HCT116 (cell line): ENCODE data around the gene PTBP3. TPM values are rescaled to one million over a fixed set of nuclear protein-coding genes. Genes with fewer than 3 reads are reported as not detected.
A peak's percentile ranks its signal among the peaks of the same experiment; 100 is the strongest.

Experiments used
- ATAC-seq: fragments of 200-7000 bp; cut with Tn5 transposase; 2 replicates; pipeline ENCODE4 v1.9.1; 2020; ENCODE audit warnings: mild to moderate bottlenecking, moderate library complexity
- BruUV-seq: library from RNA; stranded (reverse); fragments of 400-500 nt; replicated peaks from 2 replicates; lab custom pipeline; 2021; lab: Mats Ljungman, UMichigan
- CTCF ChIA-PET: fragments of 300-600 bp; sonication (Branson Sonifier 250); formaldehyde crosslinking; loops from one replicate; lab custom pipeline; 2021; ENCODE audit warnings: antibody characterized with exemption; lab: Charles Lee
- POLR2A ChIA-PET: fragments of 300-600, 350-600 bp; sonication (Branson Sonifier 250); formaldehyde crosslinking; loops from one replicate; lab custom pipeline; 2021; ENCODE audit warnings: antibody characterized with exemption; lab: Charles Lee
- RAD21 ChIA-PET, 2 experiments: fragments of 300-600 bp; sonication (Branson Sonifier 250); formaldehyde crosslinking; loops; one replicate each; lab custom pipeline; 2023; ENCODE audit warnings: low total read pairs in 2 of 2; ENCODE audit not compliant: uncharacterized antibody in 2 of 2, unreplicated experiment in 2 of 2, low non-redundant PET in 1 of 2; lab: Charles Lee
- DNase-seq: peaks from one replicate; pipeline ENCODE4 v3.0.0-alpha.2; 2010; ENCODE audit warnings: low read depth, low spot score
- H2AFZ ChIP-seq: fragments of 200-600 bp; shearing (Covaris generic), sonication (generic); 2 replicates; pipeline ENCODE4 v1.6.1; 2017; ENCODE audit warnings: low read depth, mixed run types, mixed read lengths, antibody characterized with exemption, low read length; ENCODE audit not compliant: poor library complexity, severe bottlenecking
- H3K27ac ChIP-seq: 2 replicates; pipeline ENCODE4 v1.5.1; 2012; ENCODE audit warnings: low read depth, low read length
- H3K27me3 ChIP-seq: fragments of 200-600 bp; sonication (generic); 2 replicates; pipeline ENCODE4 v1.6.1; 2016; ENCODE audit warnings: mixed run types, low read length, mixed read lengths; ENCODE audit not compliant: insufficient read depth
- H3K36me3 ChIP-seq, 2 experiments: fragments of 200-500 bp in 1 of 2; fragments of 200-600 bp in 1 of 2; sonication (Bioruptor generic) in 1 of 2; sonication (generic) in 1 of 2; 2 replicates each; pipeline versions ENCODE4 v1.5.1 to v1.6.1; 2014 to 2016; ENCODE audit warnings: low read length in 2 of 2, inconsistent platforms in 1 of 2, mixed read lengths in 1 of 2, mixed run types in 1 of 2; ENCODE audit not compliant: insufficient read depth in 2 of 2, control insufficient read depth in 1 of 2
- H3K4me1 ChIP-seq, 2 experiments: fragments of 200-600 bp in 1 of 2; sonication (generic) in 1 of 2; 2 replicates each; pipeline versions ENCODE4 v1.5.1 to v1.6.1; 2012 to 2017; ENCODE audit warnings: low read length in 2 of 2, inconsistent platforms in 1 of 2, mild to moderate bottlenecking in 1 of 2, mixed read lengths in 1 of 2, mixed run types in 1 of 2, moderate library complexity in 1 of 2; ENCODE audit not compliant: insufficient read depth in 2 of 2, control insufficient read depth in 1 of 2
- H3K4me2 ChIP-seq: fragments of 200-600 bp; sonication (generic); 2 replicates; pipeline ENCODE4 v1.6.1; 2017; ENCODE audit warnings: mixed run types, low read length, mixed read lengths
- H3K4me3 ChIP-seq, 2 experiments: fragments of 200-600 bp in 1 of 2; sonication (generic) in 1 of 2; replicated peaks in 1 of 2; 2 replicates each; pipeline ENCODE4 v1.5.1; 2011 to 2016; ENCODE audit warnings: low read length in 2 of 2, control low read depth in 1 of 2, low read depth in 1 of 2, mild to moderate bottlenecking in 1 of 2, mixed read lengths in 1 of 2, mixed run types in 1 of 2
- H3K79me2 ChIP-seq: fragments of 200-600 bp; sonication (generic); 2 replicates; pipeline ENCODE4 v1.6.1; 2017; ENCODE audit warnings: mild to moderate bottlenecking, mixed run types, low read length, moderate library complexity, mixed read lengths; ENCODE audit not compliant: insufficient read depth
- H3K9ac ChIP-seq: fragments of 200-600 bp; sonication (generic); 2 replicates; pipeline ENCODE4 v1.6.1; 2016; ENCODE audit warnings: low read length, mixed read lengths
- H3K9me2 ChIP-seq: fragments of 200-600 bp; sonication (generic), shearing (Covaris generic); 2 replicates; pipeline ENCODE4 v1.6.1; 2017; ENCODE audit warnings: mixed run types, mild to moderate bottlenecking, moderate library complexity; ENCODE audit not compliant: insufficient read depth
- H3K9me3 ChIP-seq, 2 experiments: fragments of 200-500 bp in 1 of 2; fragments of 200-600 bp in 1 of 2; sonication (Bioruptor generic) in 1 of 2; sonication (generic) in 1 of 2; 2 replicates each; pipeline ENCODE4 v1.6.1; 2014 to 2017; ENCODE audit warnings: low read length in 2 of 2, mixed read lengths in 2 of 2, inconsistent platforms in 1 of 2, low read depth in 1 of 2, mild to moderate bottlenecking in 1 of 2, mixed run types in 1 of 2, moderate library complexity in 1 of 2; ENCODE audit not compliant: control insufficient read depth in 1 of 2, insufficient read depth in 1 of 2
- H4K20me1 ChIP-seq: fragments of 200-600 bp; sonication (generic), shearing (Covaris generic); 2 replicates; pipeline ENCODE4 v1.6.1; 2017; ENCODE audit warnings: mixed run types, mild to moderate bottlenecking, moderate library complexity; ENCODE audit not compliant: insufficient read depth
- CBX3 ChIP-seq: IDR thresholded peaks from 2 replicates; pipeline ENCODE4 v1.6.1; 2012; ENCODE audit warnings: low read depth
- FOSL1 ChIP-seq: IDR thresholded peaks from 2 replicates; pipeline ENCODE4 v1.6.1; 2012; ENCODE audit warnings: low read depth
- RAD21 ChIP-seq: IDR thresholded peaks from 2 replicates; pipeline ENCODE4 v1.6.1; 2012; ENCODE audit warnings: low read depth, mild to moderate bottlenecking
- SIN3A ChIP-seq: IDR thresholded peaks from 2 replicates; pipeline ENCODE4 v1.6.1; 2012; ENCODE audit warnings: low read depth
- intact Hi-C: fragments of 100-400 bp; cut with micrococcal nuclease; formaldehyde crosslinking; loops from 2 replicates; pipeline ENCODE4 v1.10.0; 2022
- total RNA-seq: library from RNA; stranded (reverse); gene quantifications from one replicate; pipeline ENCODE4 v1.2.1, GENCODE V29; 2021; ENCODE audit not compliant: unreplicated experiment
- TF ChIP-seq, protein P1 (sequence below), 3 experiments: fragments of 200-600 bp in 1 of 3; sonication (generic) in 1 of 3; IDR thresholded peaks in 2 of 3; conservative IDR thresholded peaks in 1 of 3; 2 replicates each; pipeline ENCODE4 v1.5.1; 2012 to 2017; ENCODE audit warnings: low read depth in 2 of 3, low read length in 2 of 3, antibody characterized with exemption in 1 of 3, borderline replicate concordance in 1 of 3, control low read depth in 1 of 3, mild to moderate bottlenecking in 1 of 3, mixed read lengths in 1 of 3, mixed run types in 1 of 3, moderate library complexity in 1 of 3; ENCODE audit not compliant: insufficient read depth in 1 of 3

The PTBP3 gene
- total RNA-seq, 1 experiment from 2014 or later, result 102 TPM

DNA sequence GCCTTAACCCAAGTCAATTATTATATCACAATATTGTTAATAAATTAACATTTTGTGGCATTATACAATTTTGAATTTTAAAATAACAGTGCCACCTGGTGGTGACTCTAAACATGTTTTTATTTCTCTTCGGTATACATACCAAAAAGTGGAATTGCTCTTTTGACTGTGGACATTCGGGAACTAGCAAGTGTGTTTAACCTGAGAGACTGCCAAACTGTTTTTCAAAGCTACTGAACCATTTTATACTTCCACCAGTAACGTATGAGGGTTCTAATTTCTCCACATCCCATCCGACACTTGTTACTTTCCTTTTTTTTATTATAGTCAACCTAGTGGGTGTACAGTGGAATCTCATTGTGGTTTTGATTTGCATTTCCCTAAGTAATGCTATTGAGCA is 28.2 kb upstream of the PTBP3 start:
- ChIA-PET RAD21 (interaction anchor here in 1 of 2 experiments (3.0 kb wide), 1 partner anchor 249 kb away, joined by 10 read pairs; no protein-coding TSS in a partner anchor), POLR2A (no interaction called here), CTCF (interaction anchor here (1.2 to 4.3 kb wide), 5 partner anchors 18 to 268 kb away, joined by 3 to 57 read pairs (median 5); partner anchors contain the start of genes HSDL2 and PTBP3)
- Histone ChIP-seq H3K4me3 (no peak overlapping the region), H4K20me1 (no peaks in the 10 kb centered on the region), H3K36me3 (no peaks in the 10 kb centered on the region), H3K9ac (no peak overlapping the region), H3K4me1 (peaks cover 7 to 10% of the 10 kb centered on the region in 2 experiments; a peak in 3 of 4 replicates), H3K9me2 (no peaks in the 10 kb centered on the region), H3K27me3 (no peaks in the 10 kb centered on the region), H3K79me2 (no peaks in the 10 kb centered on the region), H3K4me2 (peak overlapping the region; percentile 30; the same call in 1 of the 2 replicates), H2AFZ (no peak overlapping the region), H3K9me3 (no peaks in the 10 kb centered on the region), H3K27ac (no peak overlapping the region)
- peak; percentile 86 for TF ChIP-seq RAD21
- TF ChIP-seq FOSL1, result 0 out of 2 replicates have a peak, but pooled peaks have one; percentile 12
- TF ChIP-seq SIN3A, result no peak
- no peak for TF ChIP-seq CBX3
- TF ChIP-seq, protein P1, sequence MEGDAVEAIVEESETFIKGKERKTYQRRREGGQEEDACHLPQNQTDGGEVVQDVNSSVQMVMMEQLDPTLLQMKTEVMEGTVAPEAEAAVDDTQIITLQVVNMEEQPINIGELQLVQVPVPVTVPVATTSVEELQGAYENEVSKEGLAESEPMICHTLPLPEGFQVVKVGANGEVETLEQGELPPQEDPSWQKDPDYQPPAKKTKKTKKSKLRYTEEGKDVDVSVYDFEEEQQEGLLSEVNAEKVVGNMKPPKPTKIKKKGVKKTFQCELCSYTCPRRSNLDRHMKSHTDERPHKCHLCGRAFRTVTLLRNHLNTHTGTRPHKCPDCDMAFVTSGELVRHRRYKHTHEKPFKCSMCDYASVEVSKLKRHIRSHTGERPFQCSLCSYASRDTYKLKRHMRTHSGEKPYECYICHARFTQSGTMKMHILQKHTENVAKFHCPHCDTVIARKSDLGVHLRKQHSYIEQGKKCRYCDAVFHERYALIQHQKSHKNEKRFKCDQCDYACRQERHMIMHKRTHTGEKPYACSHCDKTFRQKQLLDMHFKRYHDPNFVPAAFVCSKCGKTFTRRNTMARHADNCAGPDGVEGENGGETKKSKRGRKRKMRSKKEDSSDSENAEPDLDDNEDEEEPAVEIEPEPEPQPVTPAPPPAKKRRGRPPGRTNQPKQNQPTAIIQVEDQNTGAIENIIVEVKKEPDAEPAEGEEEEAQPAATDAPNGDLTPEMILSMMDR (IDR thresholded peaks at IDR 0.05 in 2 of 3, conservative IDR thresholded peaks at IDR 0.05 in 1 of 3; ENCODE audit: borderline replicate concordance in 1 of 3, insufficient read depth in 1 of 3, low read depth in 2 of 3, low read length in 2 of 3), result peak in 2 of 3 experiments; percentile 58 to 86; a peak in 4 of 6 replicates
- ATAC-seq (0 out of 2 replicates have a peak, but pooled peaks have one; percentile 50), DNase-seq (peak; percentile 33)
- no TSS peak for BruUV-seq
- intact Hi-C loops, result loop anchor here (1.0 to 10.0 kb wide), 3 partner anchors 248 to 597 kb away; no protein-coding TSS in a partner anchor
